ENCODE data around the gene SPATA32.

- TF ChIP-seq REST (IDR thresholded peaks at IDR 0.05; ENCODE audit: insufficient read depth in 1 of 2, low read depth in 2 of 2, low read length in 2 of 2) (no peak), POLR2AphosphoS5 (IDR thresholded peaks at IDR 0.05; ENCODE audit: low read depth, low read length) (no peak), SIN3A (IDR thresholded peaks at IDR 0.05; ENCODE audit: borderline replicate concordance, insufficient read depth, low read length) (no peak), TAF1 (IDR thresholded peaks at IDR 0.05; ENCODE audit: borderline replicate concordance, insufficient read depth, low read length) (no peak), FOXP2 (optimal IDR thresholded peaks at IDR 0.05; ENCODE audit: borderline replicate concordance, extremely low read depth, extremely low read length, insufficient read depth) (no peak)
Measured at GRCh38 chr17:45308016-45308365, 46.1 kb upstream of the SPATA32 start.

All from PFSK-1 (cell line).